NT2/D1 (cell line): ENCODE results near the gene SDSL.

Experiments used
- SUZ12 ChIP-seq: IDR thresholded peaks from 2 replicates; pipeline ENCODE4 v1.6.1; 2011; ENCODE audit not compliant: insufficient read length, insufficient read depth; ENCODE audit errors: extremely low read depth
- ZNF274 ChIP-seq: IDR thresholded peaks from 2 replicates; pipeline ENCODE4 v1.6.1; 2011; ENCODE audit warnings: mild to moderate bottlenecking, low read depth, low read length

DNA sequence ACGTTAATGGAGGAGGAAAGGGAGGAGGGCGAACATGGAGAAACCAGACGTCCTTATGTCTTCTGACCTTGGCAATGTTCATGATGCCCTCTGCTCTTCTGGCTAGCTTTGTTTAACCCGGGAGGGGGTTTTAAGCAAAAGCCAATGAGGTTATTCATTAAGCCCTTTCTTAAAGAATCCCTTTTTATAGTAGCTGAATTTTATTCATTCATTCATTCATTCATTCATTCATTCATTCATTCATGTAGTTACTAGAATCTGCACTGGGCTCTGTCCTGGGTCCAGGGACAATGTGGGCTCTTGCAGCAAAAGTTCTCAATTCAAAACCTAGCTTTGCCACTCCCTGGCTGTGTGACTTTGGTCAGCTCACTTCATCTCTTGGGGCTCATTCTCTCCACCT lies 35.5 kb downstream of the SDSL start:
- TF ChIP-seq SUZ12 (no peak), ZNF274 (no peak)
